CD4-positive, alpha-beta T cell treated with Interleukin-4 for 1 hour (primary cell): ENCODE data around the gene MYL3.
"Not testable (repeated sequence)": the region's sequence is repeated elsewhere in the genome, so short reads cannot be mapped to it uniquely, and the experiment has no call there.

Source experiments
- DNase-seq, 2 donors: peaks; one replicate each; pipeline ENCODE4 v3.0.0-alpha.2; 2020 to 2022

The MYL3 gene

DNA sequence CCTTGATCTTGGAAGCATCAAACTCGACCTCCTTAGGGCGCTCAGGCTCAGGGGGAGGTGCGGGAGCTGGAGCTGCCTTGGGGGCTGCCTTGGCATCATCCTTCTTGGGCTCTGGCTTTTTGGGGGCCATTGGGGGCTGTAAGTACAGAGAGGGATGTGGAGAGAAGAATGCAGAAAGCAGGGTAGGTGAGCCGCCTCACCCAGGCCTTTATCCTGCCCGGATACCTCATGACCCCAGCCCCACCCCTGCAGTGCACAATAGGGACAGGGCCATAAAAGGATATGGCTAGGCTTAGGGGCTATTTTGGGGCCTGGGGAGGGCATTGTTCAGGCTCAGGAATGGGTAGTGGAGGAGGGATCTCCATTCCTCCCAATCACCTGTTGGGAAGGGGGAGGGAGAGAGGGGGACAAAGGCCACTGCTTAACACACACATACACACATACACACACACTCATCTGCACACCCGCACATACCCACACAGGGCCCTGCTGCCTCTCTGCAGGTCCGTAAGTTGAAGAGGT, at the start of gene MYL3:
TSS of gene MYL3 (minus strand) at position 184 of the 522 bp plus-strand sequence. CDS start at position 130, 54 bp downstream.
- DNase-seq: no peak

DNA sequence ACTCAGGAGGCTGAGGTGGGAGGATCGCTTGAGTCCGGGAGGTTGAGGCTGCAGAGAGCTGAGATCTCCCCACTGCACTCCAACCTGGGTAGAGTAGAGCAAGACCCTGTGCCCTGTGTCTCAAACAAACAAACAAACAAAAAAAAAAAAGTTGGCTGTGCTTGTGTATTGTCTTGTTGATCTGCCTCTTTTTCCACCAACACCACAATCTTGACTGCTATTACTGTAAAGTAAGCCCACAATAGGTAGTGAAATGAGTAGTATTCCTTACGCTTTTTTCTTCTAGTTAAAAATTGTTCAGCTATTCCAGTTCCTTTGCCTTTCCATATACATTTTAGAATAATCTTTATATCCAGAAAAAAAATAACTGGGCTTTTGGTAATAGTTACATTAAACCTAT, 49.7 kb upstream of the MYL3 start:
- DNase-seq: no peak

DNA sequence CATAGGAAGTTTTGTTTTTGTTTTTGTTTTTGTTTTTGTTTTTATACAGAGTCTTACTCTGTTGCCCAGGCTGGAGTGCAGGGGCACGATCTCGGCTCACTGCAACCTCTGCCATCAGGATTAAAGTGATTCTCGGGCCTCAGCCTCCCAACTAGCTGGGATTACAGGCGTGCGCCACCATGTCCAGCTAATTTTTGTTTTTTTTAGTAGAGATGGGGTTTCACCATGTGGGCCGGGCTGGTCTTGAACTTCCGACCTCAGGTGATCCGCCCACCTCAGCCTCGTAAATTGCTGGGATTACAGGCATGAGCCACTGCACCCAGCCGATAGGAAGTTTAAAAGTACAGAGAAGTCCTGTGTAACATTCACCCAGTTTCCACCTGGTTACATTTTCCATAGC, 47.7 kb upstream of the MYL3 start:
- not testable (repeated sequence) for DNase-seq

DNA sequence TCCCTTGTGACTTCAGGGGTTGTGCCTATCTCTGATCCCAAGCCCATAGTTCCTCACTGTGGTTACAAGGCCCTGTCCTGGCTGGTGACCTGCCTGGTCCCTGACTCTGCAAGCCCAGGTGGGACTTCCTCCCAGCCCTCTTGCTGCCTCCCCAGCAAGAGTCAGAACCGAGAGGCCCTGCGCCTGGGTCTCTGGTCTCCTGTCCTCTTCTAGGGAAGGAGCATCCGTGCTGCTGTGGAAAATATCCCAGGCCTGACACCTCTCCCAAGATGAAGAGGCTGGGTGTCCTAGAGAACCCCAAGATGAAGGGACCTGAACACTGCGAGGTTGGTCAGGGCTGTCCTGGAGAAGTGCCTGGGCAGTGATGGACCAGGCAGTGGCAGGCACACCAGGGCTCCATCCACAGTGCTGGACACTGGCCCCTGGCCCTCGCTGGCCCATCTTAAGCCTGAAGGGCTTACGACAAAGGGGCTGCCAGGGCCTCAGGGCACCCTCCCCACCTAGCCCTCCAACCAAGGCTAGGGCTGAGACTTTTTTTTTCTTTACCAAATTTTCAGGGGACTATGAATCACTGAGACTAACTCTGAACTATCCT, 47.0 kb upstream of the MYL3 start:
- DNase-seq: no peak

DNA sequence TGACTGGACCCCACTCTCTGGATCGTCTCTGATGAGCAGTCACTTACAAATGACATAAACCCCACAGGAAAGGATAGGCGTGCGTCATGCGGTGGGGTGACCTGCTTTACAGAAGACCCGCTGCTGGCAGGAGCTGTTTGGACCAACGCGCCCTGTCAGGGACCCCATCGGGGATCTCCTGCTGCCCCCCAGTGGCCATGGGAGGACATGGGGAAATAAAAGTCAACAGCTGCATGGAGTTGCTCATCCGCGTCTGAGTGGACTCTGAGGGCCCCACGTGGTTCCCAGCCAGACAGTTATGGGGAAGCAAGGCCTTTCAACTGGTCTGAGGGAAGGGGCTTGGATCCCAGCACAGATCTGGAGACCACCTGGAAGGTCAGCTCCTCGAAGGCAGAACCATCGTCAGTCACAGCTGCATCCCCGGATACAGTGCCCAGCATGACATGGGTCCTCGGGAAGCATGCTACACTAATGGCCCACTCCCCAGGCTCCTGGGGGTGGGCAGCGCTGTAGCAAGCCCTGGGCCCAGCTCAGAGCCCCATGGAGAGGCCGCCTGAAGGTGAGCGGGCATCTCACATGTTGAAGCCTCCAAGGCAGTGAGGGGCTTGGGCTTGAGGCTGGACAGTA, 46.4 kb upstream of the MYL3 start:
- DNase-seq: peak; percentile 80 to 82

DNA sequence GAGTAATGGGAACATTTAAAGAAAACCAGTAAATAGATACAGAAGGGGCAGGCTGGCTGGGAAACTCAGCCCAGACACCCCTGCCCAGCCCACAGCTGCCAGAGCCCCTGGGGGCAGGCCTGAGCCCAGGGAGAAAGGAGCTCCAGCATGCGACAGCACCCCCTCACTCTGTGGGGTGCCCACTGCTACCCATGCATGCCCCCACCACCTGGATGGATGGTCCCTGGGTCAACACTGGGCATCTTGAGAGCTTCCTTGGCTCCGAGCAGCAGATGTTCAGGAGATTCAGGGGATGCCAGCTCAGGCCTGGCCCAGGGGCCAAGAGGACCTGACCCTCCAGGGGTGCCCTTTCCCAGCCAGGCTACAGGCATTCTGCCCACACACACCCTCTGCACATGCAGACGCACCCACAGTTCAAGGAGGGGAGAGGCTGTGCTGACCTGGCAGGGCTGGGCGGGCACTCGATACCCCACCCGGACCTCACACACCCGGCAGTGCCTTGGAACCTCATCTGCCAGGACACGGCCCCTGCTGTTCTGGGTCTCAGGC, 45.8 kb upstream of the MYL3 start:
- no peak for DNase-seq

DNA sequence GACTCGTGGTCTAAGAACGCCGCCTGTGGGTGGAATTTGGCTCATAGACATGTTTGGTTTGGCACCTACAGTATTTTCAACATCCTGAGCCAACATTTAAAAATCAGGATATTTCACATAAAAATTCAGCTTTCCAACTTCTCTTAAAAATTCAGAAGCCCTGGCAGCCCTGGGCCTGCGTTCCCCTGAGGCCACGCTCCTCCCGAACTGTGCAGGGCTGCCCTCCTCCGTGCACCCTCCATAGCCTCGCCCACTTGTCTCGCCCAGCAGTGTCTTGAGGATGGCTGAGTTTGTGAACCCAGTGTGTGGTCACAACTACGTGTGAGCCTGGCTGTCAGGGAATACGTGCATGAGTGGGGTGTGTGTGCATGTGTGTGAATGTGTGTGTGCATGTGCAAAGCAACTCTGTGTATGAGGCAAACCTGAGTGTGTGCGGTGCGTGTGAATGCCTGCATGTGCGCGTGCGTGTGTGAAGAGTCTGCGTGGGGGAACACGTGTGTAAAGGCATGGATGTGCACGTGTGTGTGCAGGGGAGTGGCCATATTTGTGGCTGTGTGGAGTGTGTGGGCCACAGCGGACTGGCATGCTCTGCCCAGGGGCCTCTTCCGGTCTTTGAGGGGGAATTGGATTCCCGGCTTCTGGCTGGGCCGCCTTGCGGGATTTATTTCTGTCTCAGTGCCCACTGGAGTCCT, 45.2 kb upstream of the MYL3 start:
- DNase-seq: no peak

DNA sequence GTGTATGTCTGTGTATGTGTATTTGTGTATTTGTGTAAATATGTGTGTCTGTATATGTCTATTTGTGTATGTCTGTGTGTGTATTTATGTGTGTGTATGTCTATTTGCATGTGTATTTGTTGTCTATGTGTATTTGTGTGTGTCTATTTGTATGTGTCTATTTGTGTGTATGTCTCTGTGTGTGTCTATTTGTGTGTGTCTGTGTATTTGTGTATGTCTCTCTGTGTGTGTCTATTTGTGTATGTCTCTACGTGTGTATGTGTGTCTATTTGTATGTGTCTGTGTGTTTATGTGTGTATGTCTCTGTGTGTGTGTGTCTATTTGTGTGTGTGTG, 44.7 kb upstream of the MYL3 start:
- no peak for DNase-seq

DNA sequence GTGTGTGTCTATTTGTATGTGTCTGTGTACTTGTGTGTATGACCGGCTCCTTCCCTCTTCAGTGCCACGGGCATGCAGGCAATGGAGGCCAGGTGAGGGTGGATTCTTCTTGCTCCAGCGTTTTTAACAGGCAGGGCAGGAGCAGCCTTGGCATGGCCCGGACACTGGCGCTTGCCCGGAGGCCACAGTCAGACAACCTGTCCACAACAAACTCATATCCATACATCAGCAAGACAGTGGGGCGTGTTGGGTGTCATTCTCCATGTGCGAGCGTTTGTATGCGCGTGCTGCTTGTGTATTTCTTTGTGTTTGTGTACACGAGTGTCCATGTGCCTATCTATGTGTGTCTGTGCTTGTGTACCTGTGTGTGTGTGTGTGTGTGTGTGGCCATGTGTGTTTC, 44.0 kb upstream of the MYL3 start:
- DNase-seq: no peak

DNA sequence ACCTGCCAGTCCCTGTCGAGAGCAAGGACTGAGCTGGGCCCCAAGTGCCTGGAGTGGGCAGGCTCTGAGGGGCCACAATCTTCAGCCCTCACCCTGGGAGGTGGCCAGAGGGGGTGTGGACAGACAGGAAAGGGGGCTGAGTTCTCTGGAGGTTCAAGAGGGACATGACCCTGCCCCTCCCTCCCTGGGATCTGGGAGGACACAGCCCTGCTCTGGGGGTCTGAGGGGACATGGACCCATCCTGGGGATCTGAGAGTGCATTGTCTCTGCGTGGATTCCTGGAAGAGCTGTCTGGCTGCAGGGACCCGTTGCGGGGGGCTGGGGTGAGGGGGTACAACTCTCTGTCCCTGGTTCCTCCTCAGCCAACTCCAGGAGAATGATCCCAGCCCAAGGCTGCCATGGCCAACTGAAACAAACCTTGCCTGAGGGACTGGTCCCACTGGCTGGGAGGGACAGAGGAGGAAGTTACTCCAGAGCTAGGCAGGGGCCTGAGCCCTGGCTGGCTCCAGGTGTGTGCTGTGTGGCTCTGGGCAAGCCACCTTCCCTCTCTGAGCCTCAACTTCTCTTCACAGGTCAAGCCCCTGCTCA, 43.3 kb upstream of the MYL3 start:
- no peak for DNase-seq

DNA sequence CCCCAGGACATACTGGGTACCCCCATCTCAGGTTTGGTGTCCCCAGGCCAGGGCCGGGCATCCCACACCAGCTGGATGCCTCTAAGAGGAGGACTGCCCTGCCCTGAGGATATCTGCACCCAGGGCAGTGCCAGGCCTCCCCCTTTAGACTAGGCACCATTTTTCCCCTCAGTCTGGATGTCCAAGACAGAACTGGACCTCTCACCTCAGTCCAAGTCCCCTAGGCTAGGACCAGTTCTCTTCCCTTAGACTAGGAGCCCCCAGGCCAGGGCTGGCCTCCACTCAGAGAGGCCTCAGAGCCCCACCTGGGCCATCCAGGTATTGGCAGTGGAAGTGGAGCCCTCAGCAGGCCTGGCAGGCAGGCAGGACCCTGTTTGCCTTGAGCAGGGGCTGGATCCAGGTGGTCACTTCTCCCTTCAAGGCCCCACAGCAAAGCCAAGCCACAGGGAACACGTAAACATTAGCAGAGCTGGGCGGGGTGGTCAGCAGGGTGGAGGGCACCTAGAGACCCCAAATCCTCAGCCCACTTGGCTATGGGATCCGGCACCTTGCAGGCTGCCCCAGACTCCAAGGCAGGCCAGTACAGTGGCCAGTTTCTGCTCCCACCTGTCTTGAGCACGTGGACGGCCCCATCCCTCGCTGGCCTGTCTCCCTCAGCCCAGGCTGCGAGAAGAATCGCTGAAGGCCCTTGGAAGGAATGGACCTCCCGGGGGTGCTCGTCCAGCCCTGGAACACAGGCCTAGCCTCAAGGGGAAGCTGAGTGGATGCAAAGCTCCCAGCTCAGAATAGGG, 42.6 kb upstream of the MYL3 start:
- DNase-seq: no peak

DNA sequence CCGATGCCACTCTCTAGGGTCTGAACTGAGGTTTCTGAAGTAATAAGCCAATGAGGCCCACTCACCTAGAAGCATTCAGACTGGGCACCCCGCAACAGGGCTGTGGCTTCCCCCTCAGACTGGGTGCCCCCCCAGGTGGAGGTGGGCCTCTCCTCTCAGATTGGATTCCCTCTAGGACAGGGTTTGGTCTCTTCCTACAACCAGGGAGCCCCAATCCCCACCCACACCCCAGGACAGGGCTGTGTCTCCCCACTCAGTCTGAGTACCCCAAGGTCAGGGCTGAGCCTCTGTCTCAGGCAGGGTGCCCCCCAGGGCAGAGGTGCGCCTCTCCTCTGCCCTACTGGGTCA, 41.9 kb upstream of the MYL3 start:
- DNase-seq: no peak

DNA sequence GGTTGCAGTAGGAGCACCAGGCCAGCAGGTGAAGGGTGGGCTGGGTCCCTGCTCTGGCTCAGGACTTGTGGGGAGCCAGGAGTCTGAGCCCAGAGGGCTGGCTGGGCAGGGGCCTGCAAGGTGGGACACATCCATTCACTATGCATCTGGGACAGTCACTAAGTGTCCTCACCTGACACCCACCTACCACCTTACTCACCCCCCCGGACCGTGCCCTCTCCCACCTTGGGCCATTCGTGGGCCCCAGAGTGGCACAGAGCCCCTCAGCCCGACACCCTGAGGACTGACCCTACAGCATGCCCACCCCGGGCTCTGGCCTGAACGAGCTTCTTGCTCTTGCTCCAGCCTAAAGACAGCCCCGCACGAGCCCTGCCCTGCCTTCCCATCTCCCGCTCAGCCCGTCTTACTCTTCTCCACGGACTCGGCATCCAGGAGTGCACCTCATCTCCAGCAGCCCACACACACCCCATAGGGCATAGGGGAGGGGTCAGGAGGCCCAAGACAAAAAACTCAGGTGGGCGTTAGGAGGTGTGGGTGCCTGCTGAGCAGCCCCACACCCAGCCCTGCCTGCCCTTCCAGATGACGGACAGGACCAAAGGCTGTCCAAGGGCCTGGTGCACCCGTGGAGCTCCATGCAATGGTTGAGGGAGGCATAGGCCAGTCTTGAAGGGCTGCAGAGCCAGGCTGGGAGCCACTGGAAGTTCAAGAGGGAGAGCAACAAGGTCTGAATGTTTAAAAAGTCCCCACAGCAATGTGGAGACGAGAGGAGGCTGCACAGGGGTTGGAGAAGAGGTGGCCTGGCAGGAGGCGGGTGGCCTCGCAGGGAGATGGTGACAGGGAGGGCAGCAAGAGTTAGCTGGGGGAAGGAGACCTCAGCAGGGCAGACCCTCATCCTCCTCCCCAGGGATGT, 41.3 kb upstream of the MYL3 start:
- no peak for DNase-seq

DNA sequence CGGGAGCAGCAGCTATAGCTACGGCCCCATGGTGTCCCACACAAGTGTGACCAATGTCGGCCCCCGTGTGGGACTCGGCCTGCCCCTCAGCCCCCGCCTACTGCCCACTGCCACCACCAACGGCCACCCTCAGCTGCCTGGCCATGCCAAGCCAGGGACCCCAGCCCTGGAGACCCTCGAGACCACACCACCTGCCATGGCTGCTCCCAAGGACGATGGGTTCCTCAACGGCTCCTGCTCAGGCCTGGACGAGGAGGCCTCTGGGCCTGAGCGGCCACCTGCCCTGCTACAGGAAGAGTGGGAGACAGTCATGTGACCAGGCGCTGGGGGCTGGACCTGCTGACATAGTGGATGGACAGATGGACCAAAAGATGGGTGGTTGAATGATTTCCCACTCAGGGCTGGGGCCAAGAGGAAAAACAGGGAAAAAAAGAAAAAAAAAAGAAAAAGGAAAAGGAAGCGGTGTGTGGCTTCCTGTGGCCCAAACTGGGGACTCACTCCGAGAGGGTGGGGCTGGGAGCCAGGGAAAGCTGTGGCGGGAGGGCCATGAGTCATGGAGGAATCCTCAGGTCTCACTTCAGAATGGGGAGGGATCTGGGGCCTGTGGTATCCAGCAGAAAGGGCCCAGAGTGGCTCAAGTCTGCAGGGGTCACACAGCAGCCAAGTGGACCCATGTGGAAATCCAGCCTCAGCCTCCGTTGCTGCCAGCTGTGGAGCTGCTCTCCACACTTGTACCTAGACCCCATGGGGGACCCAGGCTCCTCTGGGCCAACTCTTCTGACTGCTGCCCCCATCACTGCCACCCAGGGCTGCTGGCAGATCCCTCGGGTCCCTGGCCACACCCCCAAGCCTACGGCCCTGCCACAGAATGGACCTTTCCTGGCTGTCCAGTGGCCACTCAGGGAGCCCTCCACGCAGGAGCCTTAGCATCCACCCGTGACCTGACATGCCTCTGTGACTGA, 40.4 kb upstream of the MYL3 start:
- no peak for DNase-seq

DNA sequence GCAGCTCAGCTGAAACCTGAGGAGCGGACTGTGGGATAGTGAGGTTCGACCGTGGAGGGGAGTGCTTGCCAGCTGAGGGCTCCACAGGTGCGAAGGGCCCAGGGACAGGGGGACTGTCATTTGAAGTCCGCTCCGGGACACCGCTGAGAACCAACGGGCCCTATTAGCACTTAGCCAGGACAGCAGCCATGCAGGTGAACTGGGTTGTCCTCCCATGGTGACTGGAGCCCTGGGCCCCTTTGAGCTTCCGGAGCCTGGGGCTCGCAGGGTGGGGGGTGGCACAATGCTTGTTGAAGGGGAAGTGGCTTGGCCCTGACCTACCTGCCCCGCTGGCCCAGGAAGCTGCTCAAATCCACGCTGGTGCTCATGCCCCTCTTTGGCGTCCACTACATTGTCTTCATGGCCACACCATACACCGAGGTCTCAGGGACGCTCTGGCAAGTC, 39.0 kb upstream of the MYL3 start:
- no peak for DNase-seq

DNA sequence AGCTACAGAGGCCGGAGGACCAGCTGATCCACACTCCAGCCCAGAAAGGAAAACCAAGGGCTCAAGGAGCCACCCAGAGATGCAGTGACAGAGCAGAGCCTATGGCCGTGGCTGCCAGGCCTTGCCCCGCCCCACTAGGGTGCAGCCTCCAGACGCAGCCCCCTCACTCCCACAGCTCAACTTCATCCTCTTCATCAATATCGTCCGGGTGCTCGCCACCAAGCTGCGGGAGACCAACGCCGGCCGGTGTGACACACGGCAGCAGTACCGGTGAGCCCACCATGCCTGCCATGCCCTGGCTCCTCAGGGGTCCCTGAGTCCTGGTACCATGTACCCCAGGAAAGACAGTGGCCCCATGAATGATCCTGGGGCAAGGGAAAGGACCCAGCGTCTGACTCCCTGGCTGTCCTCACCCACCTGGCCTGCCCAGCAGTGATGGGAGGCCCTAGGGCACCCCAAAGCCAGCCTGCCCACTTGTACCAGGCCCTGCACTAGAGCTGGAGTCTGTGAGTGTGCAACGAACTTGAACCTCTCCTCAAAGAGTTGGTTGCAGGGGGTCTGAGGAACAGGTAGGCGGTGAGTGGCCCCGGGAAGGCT, 38.4 kb upstream of the MYL3 start:
- DNase-seq: no peak

DNA sequence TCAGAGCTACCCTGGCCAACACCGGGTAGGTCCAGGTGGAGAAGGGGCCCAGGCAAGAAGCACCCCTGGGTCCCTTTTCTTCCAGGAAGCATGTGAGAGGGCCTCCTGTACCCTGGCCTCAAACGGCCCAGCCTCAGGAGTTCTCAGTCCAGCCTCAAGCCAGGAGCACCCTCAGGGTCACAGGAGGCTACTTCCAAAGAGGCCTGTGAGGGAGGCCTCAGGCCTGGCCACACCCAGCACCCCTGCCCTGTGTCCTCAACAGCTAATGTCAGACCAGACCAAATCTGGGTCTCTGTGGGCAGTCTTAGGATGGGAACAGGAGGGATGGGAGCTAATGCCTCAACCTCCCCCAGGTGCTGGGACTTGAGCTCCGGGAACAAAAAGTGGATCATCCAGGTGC, 37.8 kb upstream of the MYL3 start:
- DNase-seq: no peak

DNA sequence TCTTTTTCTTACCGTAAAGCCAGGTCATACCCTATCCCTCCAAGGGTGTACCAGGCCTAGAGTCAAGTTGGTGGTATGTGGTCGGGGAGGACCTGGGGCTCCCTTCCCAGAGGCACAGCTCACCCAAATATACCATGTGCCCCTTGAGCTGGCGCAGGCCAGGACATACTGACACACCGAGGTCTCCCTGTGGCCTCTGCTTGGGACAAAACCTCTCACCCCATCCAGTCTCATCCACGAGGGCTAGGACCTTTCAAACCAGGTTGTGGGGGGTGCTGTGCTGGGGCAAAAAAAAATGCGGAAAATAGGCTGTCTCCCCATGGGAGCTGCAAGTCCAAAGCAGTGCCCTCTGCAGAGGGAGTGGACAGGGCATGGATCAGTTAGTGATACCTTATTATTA, 37.1 kb upstream of the MYL3 start:
- no peak for DNase-seq

DNA sequence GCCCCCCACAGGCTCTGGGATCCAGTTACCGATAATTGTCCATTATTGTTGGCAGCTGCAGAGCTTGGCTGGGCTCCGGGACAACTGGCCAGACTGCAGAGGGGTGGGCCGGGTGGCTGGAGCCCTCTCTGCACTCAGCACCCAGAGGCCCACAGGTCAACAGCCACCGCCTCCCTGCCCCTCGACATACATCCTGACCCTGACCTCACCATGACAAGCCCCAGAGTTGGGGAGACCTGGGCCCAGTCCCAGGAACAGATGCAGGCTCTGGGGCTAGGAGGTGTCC, 36.7 kb upstream of the MYL3 start:
- DNase-seq: no peak
